DMS 273 treated with DMSO at 0.1 percent for 48 hours (cell line): Measurements from ENCODE around the gene DPYSL4.

Experiments used
- DNase-seq: peaks from one replicate; lab custom pipeline; 2025; lab: John Stamatoyannopoulos, UW

Gene DPYSL4

DNA sequence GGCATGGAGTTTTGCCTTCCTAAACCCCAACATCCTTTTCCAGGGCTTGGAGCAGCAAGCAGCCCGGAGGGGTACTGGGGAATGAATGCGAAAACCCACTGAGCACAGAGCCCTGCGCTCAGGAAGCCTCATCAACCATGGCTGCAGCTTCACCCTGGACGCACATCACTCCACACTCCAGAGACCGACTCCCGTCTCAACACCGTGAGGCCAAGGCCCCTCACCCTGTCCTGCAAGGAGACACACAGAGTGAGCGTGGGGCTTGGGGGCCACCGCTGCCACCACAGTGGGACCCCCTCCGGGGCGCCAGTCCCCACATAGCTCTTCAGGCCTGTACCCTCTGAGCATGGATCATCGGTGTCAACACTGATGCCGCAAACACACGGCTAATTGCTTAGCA is 41.9 kb downstream of the DPYSL4 start:
- no peak for DNase-seq

DNA sequence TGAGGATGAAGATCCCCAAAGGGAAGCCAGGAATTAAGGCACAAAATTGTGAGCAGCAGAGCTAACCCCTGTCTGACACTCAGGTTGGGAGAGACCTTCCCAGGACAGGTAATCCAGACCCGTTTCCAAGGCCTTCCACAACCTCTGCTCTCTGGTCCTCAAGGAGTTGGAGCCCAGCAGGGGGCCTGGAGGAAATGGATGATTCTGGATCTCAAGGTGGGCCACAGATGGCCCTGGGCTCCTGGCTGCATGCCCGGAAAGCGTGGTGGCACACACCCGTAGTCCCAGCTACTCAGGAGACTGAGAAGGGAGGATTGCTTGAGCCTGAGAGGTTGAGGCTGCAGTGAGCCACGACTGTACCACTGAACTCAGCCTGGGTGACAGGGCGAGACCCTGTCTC is 42.3 kb downstream of the DPYSL4 start:
- DNase-seq = no peak

DNA sequence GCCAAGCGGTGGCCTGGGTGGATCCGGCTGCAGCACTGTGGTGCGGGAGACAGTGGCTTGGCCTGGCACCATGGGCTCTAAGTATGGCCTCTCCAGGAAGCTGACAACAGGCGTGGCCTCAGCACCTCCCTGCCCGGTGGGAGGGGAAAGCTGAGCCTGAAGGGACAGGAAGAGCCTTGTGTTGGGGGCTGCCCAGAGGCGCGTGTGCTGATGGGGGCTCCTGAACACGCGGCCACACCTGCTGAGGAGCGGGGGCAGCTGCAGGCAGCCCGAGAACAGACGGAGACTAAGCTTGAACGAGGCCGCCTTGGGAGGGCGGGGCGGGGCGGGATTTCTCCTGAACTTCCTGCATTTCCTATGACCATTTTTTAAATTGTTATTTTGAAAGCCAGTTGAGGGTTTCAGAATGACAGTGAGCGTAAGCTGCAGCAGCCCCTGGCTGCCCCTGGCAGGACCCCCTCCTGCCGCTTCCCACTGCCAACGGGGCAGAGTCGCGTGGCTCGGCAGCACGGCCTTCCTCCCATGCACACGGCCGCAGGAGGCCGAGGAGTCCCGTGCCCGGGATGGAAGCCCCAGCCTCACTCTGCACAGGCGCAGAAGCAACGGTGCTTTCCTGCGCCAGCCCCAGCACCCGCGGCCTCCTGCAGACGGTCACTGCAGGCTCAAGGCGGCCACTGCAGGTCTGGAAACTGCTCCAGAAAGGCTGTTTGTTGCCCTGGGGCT is 43.2 kb downstream of the DPYSL4 start:
- no peak for DNase-seq

DNA sequence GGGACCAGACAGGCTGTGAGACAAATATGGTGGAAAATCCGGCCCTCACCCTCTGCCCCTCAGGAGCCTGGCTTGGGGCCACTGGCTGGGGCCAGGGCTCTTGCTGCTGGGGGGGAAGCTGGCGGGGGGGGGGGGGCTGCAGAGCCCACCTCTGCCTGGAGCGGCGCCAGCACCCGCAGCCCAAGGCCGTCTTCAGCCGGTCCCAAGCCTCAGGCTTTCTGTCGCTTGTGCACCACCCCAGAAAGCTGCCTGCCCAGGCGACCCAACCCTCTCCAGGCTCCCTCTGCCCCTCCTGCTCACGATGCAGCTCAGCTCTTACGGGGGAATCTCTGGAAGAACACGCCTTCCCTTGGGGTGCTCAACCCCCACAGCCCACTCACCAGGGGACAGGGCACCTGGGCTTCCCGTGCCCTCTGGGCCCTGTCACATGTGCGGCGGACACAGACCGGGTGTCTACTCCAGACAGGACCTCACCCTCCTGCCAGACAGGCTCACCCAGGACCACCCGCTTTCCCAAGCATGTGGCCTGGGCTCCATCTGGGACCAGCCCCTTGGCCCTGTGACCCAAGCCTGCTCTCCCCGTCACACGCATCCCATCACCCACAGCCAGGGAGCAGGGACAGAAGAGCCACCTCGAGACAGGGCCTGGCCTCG is 43.9 kb downstream of the DPYSL4 start:
- no peak for DNase-seq

DNA sequence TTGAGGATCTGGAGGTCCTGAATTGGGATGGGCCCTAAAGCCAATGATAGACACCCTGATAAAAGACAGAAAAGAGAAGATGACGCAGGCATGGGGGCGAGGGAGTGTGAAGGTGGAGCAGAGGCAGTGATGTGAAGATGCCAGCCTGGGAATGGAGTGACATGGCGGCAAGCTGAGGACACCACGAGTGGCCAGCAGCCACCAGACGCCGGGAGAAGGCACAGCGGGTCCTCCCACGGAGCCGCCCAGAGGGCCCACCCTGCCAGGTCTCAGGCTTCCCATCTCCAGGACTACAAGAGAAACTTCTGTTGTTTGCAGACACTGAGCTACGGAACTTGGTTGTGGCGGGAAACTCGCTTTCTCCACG is 44.9 kb downstream of the DPYSL4 start:
- no peak for DNase-seq

DNA sequence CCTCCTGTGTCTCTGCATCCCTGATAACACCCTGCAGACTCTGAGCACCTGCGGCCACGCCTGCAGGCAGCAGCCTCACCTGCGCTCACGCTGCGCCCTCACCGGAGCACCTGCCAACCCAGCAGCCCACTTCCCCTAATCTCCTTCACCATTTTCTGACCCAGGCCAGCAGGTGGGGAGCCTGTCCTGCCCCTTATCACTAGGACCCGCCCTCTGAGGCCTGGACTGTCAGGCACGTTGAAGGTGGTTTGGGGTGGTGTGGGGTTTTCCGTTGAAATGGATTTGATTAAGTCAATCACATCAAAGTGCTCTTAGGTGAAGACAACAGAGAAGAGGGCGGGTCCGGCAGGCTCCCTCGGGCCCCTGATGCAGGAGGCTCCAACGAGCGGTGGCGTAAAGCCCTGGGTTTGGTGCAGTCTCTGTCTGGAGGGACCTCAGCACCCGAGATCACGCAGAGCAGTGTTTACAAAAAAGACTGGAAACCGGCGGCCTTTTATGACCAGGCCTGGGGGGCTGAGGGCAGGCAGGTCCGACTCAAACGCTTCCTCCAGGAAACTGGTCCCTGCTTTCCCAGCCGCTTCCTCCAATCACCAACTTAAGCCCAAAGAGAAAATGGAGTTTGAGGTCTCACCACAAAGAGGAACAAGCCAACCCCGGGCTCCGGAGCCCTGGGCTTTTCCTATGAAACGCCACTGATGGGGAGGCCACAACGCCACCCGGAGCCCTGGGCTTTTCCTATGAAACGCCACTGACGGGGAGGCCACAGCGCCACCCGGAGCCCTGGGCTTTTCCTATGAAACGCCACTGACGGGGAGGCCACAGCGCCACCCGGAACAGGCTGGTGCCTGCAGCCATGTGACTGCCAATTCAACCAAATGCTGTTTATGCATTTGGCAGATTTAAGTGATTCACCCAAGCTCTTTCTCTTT is 45.5 kb downstream of the DPYSL4 start:
- no peak for DNase-seq

DNA sequence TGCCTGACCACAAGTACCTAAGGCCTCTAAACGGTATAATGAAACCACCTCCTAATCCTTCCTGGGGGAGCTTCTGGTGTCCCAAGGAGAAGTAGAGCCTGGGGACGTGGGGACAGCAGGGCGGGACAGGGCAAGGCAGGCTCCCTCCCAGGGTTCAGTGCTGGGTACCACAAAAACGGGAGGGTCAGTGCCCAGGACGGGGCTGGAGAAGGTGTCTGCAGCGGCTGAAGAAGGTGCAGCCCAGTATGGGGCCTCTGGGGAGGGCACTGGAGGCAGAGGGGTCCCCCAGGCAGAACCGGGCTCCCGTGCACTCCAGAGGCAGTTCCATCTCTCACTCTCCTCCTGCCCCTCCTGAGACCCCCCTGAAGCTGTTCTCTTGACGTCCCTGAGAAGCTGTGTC is 46.2 kb downstream of the DPYSL4 start:
- no peak for DNase-seq

DNA sequence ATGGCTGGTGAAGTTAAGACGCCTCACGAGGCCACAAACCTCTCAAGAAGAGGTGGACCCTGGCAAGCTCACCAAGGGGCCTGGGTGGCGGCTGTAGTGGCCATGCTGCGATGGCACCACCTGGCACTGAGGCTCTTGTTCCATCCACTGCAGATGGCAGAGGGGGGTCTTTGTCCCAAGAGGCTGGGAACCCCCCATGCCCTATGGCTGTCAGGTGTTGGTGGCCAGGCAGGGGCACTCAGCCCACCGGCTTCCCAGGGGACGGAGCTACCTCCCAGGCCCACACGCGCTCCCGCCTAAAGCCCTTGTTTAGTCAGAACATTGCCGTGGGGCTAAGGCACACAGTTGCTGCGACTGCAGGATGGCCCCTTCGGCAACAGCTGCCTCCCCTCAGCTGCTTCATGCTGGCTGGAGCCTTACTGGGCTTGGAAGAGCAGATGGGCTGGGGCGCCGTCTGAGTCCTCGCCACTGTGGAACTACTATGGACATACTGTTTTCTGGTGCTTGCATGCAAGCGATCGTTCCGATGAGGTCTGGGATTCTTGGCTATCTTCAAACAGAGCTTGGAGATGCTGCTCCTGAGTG is 46.8 kb downstream of the DPYSL4 start:
- DNase-seq = peak; percentile 10

DNA sequence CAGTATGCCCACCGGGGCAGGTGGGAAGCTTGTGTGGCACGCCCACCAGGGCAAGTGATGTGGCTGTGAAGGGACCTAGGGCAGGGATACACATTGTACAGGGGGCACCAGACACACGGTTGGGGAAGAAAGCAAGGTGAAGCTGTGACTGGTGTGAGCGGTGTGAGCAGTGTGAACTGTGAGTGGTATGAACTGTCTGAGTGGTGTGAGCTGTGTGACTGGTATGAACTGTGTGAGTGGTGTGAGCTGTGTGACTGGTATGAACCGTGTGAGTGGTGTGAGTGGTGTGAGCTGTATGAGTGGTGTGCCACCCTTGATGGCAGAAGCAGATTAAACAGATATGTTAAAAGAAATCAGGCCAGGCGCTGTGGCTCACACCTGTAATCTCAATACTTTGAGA is 48.1 kb downstream of the DPYSL4 start:
- no peak for DNase-seq

DNA sequence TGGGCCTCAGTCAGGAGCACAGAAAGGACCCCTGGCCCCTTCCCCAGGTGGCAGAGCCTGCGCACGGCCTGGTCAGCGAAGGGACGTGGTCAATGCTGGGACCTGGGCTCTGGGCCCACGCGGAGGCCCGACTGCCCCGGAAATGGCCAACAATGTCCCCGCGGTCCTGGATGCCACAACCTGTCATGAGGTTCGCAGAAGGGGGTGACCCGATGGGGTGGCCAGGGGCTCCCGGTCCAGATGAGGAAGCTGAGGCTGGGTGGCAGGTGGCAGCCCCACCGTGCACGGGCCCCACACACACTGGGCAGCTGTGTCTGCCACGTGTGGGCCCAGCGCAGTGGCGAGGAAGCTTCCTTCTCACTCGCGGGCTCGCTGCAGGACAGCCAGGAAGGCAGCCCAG is 49.4 kb downstream of the DPYSL4 start:
- no peak for DNase-seq

DNA sequence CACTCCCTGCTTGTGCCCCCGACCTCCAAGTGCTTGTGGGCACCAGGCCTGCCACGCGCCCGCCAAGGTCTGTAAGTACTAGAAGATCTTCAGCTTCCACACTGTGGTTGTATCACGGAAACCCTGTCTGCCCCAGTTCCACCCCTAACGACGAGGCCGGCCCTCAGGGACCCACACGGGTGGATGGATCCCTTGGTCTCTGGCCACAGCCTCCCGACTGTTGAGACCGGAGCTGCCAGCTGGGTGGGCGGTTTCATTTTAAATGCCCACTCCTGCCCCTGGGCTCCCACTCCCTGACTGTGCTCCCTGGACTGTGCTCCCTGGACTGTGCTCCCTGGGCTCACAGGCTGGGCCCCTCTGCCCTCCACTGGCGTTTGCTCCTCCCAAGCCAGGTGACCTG is 50.1 kb downstream of the DPYSL4 start:
- DNase-seq = no peak

DNA sequence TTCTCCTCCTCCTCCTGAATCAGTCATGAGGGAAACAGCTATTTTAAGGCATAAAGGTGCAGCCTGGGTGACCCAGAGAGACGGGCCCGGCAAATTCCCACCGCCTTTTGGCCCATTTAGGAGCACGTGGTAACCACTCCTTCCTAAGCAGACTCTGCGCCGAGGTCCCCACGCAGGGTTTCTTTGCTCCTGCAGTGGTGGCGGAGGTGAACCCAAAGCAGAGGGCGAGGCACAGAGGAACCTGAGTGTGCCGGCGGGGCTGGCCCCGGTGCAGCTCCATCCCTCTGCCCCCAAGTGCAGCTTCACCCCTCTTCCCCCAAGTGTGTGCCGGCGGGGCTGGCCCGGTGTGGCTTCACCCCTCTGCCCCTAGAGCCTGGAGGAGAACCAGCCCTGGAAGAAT is 50.6 kb downstream of the DPYSL4 start:
- no peak for DNase-seq

DNA sequence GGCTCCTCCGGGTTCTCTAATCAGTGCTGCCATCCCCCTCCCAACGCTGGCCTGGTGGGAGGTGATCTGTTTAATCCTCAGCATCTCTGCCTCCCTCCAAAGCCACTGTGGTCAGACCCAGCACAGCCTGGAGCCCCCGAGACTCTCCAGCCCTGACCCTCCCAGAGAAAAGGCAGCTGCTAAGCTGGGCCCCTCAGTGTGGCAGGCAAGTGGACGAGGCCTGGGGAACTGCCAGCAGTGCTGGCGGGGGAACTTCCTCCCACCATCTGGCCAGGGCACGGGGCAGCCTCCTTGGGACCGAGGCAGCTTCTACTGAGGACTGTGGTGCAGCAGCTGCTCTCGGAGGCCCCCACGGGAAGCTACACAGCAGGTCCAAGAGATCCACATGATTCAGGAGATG is 51.1 kb downstream of the DPYSL4 start:
- peak; percentile 55 for DNase-seq

DNA sequence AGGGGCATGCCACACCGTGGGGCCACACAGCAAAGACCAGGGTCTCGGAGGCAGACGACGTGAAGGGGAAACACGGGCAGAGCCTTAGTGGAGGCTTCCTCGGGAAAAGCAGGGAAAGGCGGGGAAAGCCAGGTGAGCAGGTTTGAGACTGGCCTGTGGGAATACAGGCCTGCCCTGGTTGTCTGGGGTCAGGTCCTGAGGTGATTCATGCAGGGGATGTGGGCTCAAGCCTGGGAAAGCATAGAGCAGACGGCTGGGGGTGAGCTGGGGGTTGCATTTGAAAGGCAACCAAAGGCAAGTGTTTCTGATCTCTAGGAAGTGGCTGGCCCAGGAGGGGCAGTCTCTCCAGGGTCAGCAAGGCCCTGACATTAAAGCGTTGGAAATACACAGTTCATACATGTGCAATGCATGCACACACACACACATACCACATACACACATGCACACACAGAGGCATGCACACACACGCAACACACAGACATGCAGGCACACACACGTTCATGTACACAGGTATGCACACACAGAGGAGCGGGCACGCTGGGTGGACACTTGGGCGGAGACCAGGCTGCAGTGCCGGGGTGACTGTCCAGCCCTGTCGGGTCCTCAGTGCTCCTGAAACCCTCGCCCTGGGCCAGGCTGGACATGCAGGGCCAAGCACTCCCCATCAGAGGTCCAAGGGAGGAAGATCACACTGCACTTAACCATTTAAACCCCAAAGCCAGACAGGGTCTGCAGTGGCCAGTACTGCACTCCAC is 51.8 kb downstream of the DPYSL4 start:
- no peak for DNase-seq

DNA sequence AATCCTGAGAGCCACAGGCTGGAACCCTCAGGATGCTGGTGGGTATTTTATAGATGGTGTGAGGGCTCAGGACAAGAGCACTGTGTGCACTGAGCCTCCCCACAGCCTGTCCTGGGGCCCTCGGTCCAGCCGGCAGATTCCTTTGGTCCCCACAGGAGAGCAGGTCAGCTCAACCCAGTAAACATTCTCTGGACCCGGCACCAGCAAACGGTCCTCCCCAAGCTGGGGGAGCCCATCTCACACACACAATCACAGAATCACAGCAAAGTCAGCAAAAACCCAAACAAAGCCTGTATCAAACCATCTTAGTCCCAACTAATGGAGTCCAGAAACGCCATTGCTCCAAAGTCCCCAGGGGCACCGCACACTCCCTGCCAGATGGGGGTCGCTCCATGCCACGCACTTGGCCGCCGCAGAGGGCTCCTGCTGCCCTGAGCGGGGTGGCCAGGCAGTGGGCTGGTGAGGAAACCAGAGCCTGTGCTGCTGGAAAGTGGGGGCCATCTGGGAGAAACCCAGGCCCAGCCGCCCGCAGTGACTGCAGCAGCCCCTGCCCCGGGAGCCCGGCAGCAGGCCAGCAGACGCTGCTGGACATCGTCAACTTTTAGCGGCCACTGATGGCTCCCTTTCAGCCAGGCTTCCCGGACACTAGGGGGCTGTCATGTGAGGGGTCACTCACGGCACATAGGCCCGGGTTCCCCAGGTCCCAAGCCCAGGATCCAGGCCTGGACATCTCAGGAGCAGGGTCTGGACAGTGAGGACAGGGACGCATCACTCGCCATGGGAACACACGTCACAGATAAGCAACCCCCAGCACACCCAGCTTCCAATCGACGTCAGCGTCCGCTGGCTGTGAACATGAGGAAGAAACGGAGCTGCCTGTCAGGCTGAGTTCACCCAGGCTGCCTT is 52.6 kb downstream of the DPYSL4 start:
- no peak for DNase-seq

DNA sequence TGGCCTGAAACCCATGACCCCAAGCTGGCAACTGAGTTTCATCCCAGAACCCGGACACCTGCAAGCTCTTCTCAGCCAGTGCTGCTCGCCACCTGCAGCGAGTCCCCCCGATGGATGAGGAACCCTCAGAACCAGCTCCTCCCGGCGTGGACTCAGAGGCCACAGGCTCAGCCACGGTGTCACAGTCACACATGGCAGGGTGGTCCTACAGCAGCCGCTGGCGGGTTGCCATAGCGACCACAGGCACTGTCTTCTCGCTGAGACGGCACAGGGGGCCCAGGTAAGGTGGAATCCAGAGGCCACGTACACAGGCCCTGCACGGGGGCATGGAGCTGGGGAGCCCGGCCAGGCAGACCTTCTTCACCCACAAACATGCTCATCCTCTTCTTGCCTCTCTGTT is 53.4 kb downstream of the DPYSL4 start:
- no peak for DNase-seq

DNA sequence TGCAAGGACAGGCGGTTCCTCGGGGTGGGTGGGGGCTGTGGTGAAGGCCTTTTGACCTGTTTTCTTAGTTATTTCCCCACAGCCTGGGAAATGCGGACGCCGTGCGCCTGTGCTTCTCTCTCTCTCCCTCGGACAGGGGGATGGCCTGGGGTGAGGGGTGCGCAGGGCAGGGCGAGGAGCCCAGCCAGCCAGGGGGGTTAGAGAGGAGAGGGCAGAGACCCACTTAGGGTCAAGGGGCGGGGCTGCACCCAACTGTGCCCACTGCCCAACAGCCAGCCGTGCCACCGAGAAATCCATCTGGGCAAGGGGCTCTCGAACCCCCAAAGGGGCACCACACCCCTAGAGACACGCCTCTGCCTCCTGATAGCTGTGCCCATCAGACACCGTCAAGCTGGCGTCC is 53.8 kb downstream of the DPYSL4 start:
- no peak for DNase-seq

DNA sequence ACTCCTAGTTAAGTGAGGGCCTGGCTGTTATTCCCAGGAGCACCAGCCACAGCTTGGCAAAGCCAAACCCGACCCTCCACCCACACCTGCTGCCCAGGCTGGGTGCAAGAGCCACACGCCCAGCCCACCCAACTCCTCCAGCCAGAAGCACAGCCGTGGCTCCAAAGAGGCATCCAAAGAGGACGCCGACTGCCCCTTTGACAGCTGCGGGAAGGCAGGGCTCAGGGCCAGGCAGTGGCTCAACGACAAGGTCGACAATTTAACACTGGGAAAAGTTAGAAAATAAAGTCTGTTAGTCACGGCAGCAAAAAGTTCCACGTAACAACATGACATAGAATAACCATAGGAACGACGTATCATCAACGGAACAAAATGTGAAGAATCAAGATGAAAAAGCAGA is 54.3 kb downstream of the DPYSL4 start:
- no peak for DNase-seq

DNA sequence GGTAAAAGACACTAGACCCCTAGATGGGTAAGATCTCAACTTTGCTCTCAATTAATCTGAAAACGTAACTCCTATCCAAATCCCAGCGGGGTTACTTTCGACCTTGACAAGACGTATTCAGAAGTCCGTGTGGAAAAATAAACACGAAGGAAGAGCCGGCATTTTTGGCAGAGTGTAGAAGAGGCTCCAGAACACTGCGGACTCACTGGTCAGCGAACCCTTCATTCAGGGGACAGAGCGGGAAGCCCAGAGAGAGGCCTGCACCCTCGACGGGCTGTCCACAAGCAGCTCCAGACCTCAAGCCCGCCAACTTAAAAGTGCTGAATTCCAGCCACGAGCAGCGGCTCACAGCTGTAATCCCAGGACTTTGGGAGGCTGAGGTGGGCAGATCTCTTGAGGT is 54.7 kb downstream of the DPYSL4 start:
- no peak for DNase-seq

DNA sequence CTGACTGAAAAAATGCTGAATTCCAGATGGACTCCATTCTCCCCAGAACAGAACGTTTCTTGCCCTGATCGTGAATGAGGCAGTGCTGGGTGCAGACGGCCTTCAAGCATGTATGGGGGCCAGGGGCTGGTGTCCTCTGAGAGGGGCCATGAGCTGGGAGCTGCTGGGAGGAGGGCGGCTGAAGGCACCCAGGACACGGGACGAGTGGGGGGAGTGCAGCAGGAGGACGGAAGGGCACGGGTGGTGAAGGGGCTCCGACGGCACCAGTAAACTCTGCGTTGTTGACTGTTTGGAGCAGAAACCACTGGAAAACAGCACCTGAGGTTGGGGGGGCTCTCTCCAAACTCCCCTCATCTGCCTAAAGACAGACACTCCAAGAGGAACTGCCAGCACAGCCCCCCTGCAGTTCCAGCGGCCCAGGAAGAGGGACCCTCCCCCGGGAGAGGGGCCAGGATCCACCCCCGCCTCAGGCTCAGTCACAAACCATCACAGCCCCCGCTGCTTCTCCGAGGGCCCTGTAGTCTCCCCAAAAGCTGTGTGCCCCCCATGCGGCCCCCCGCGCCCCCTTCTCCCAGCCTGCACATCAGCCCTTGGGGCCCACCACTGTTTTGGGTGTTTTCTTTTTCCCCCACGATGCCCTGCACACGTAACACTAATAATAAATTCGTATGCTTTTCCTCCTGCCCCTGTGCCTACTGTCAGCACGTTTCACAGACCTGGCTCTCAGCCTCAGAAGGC is 55.5 kb downstream of the DPYSL4 start:
- DNase-seq = no peak
